Endothelial cell of hepatic sinusoid (primary cell): ENCODE results near the gene PPP1CB.
"Not testable (repeated sequence)": the region's sequence is repeated elsewhere in the genome, so short reads cannot be mapped to it uniquely, and the experiment has no call there.

ENCODE experiments used
- in situ Hi-C: cut with HindIII; loops from 2 replicates; pipeline ENCODE4 v1.10.0; 2017; ENCODE audit warnings: low sequenced_read_pairs

PPP1CB gene

DNA sequence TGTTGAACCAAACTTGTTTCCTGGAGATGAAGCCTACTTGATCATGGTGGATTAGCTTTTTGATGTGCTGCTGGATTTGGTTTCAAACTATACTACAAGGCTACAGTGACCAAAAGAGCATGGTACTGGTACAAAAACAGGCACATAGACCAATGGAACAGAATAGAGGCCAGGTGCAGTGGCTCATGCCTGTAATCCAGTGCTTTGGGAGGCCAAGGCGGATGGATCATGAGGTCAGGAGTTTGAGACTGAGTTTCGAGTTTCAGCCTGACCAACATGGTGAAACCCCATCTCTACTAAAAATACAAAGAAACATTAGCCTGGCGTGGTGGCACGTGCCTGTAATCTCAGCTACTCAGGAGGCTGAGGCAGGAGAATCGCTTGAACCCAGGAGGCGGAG lies 9.0 kb upstream of the PPP1CB start:
- in situ Hi-C loops, result not testable (repeated sequence)

DNA sequence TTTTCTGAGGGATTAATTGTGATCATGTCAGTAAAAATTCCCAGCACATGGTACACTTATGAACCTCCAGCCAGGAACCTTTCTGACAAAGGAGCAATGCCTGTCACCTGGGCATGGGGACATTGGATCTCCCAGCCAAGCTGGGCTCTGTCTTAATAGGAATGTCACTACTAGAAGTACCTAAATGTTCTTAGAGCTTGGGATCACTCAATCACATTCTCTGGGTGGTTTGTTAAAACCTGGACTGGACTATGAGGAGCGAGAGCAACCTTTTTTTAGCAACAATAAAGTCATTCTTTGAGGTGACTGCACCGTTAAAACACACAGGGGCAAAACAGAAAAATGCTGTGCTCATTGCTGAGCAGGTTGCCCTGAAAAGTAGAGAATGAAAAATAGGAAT lies 6.4 kb upstream of the PPP1CB start:
- in situ Hi-C loops, result loop anchor here (5.0 kb wide), 1 partner anchor 78 kb away; no protein-coding TSS in a partner anchor

DNA sequence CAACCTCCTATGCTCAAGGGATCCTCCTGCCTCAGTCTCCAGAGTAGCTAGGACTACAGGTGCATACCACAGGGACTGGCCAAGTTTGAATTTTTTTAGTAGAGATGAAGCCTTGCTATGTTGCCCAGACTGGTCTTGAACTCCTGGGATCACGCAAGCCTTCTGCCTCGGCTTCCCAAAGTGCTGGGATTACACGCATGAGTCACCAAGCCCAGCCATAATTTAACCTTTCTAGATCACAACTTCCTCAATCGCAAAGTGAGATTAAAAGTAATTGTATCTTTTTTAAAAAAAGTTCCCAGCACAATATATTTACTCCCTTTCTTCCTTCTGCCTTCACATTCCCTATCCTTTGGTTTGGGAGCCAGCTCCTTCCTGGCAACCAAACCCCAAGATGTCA lies 5.8 kb upstream of the PPP1CB start:
- in situ Hi-C loops, result loop anchor here (5.0 kb wide), 1 partner anchor 79 kb away; no protein-coding TSS in a partner anchor

DNA sequence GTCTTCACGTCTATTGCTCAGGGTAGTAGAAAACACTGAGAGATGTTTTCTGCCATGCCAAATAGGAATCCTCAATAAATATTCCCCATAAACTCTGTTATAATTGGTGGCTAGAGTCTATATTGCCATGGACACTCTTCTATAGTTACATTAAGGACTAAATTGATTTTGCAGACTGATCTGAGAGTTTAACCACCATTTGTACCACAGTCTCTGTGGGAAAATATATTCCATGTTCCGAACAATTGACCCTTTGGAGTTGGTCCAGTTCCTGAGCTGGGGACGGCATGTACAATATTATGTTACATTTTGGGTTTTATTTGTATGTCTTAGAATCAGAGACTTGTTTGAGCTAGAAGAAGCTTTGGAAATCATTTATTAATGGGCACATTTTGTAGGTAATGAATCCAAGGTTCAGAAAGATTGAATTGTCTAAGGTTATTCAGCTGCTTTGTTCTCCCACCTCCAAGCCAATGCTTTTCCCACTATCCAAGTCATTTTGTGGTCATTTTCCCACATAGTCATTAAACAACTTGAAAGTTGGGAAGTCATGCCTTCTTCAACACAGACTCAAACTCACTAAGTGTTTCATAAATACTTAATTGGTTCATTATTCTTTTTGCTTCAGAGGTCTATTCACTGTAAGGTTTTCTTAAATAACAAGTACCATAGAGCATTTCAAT lies 5.1 kb upstream of the PPP1CB start:
- in situ Hi-C loops, result loop anchor here (5.0 kb wide), 1 partner anchor 79 kb away; no protein-coding TSS in a partner anchor

DNA sequence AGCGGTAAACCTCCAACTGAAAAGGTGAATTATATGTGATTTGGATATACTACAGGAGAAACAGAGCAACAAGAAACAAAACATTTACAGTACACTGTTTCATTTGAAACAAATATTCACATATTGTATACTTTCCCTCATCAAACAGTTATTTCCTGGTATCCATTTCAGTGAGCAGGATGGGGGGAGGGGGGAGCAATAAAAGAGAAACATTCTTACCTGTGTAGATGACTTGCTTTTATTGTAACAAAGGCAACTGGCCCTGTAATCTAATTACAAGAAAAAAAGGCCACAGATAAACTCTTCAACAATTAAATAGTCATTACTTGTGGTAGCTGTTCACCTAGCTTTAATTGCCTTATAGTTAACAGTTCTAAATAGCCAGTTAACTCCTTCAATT lies 3.9 kb upstream of the PPP1CB start:
- in situ Hi-C loops, result loop anchor here (5.0 kb wide), 1 partner anchor 80 kb away; no protein-coding TSS in a partner anchor

DNA sequence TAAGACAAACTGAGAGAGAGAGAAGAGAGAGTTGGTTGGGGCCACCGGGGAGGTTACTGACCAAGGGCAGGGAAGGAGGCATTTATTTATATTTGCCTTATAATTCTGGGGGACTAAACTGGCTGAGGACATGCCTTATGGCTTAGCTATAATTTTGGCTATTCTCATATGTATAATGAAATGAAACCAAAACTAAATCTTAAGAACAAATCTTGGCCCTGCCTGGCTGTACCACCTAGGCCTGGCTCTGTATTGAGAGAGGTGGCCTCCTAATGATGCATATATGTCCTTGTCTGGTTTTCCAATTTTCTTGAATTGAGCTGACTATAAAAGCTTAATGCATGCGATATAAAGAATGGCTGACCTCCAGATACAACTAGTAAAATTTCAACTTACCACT lies 3.5 kb upstream of the PPP1CB start:
- in situ Hi-C loops, result loop anchor here (5.0 kb wide), 1 partner anchor 81 kb away; no protein-coding TSS in a partner anchor

DNA sequence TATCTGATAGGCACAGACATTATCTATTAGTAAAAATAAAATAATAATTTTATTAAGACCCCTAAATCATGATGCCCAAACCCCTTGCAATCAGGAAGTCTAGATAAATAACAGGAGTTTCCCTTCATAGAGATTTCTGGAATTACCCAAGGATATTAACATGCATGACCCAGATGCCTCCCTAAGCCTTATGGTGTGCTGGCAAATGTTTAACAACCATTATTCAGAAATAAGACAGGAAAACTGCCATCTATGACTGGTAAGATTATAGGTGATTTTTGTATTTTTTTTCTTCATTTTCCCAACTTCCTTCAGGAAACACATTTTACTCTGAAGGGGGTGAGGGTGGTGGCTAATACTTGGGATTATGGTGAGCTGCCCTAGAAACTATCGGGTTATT lies 2.7 kb upstream of the PPP1CB start:
- in situ Hi-C loops, result loop anchor here (5.0 kb wide), 1 partner anchor 82 kb away; no protein-coding TSS in a partner anchor

DNA sequence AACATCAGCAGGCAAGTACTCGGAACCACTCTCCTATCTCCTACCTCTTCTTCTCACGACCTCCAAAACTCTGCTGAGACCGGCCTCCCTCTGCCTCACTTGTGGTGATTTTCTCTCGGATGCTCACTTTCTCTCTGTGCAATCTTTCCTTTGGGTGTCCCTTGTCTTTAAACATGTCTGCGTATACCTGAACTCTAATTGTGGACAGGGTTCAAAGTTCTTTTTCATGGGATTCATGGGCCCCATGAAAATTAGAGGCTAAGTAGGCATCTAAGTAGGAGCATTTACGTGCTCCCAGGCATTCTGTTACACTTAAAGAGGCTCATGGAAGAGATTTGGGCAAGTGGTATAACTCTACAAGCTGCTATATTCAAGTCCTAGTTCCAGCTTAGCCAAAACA lies 2.1 kb upstream of the PPP1CB start:
- in situ Hi-C loops, result loop anchor here (5.0 kb wide), 1 partner anchor 82 kb away; no protein-coding TSS in a partner anchor

DNA sequence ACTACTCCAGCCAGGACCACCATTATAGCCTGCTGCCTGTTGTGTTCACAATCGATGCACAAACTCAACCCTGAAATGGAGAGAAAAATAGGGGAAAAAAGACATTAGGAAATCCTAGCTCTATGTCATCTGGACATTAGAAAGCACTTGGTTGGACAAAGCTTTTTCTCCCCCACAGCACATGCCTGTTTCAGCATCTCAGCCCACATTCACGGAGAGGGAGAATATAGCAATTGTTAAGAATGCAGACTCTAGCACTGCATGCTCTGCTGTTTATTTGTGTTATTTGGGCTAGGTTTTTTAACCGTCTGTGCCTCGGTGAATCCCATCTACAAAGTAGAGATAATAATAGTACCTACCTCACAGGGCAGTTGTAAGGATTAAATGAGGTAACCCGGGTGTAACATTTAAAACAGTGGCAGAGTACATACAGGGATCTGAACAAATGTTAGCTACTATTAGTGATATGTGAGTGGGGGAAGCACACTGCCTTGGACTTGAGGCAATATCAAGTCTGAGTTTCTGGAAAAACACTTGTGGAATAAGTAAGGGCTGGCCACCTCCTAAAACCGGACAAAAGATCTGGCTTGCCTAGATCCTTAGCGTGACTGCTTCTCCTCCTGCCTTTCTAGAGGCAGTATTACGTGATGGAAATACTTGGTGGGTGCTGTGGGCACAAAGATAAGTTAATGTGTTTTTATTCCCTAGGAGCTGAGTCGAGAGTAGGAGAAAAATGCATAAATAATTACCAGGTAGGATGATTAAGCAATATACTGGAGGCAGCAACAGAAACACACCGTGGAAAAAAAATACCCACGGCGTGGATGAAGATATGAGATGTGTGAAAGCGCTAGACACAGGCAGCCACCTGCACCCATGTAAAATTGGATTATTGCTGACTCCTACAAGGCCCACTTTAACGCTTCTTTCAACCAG lies 1.0 kb upstream of the PPP1CB start:
- in situ Hi-C loops, result no loop called here

DNA sequence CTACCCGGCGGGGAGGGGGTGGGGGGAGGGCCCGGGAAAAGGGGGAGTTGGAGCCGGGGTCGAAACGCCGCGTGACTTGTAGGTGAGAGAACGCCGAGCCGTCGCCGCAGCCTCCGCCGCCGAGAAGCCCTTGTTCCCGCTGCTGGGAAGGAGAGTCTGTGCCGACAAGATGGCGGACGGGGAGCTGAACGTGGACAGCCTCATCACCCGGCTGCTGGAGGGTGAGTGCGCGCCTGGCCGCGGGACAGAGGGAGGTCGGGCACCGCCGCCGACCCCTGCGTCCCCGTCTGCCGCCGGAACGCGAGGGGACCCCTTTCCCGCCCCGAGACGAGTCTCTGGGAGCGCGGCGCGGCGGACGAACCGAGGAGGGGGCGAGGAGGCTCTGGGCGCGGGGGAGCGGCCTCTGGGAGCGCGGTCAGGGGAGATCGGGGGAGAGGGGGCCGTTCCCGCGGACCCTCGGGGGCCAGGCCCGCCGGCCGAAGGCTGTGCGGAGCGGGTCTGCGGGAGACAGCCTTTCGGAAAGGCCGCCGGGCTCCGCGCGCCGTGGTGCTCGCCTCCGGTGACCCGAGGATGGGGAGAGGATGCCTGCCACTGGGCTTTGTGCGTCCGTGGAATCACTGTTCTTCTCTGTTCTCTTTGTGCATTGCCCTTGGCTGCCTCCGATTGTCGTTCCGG lies 463 bp downstream of the PPP1CB start:
- in situ Hi-C loops, result no loop called here

DNA sequence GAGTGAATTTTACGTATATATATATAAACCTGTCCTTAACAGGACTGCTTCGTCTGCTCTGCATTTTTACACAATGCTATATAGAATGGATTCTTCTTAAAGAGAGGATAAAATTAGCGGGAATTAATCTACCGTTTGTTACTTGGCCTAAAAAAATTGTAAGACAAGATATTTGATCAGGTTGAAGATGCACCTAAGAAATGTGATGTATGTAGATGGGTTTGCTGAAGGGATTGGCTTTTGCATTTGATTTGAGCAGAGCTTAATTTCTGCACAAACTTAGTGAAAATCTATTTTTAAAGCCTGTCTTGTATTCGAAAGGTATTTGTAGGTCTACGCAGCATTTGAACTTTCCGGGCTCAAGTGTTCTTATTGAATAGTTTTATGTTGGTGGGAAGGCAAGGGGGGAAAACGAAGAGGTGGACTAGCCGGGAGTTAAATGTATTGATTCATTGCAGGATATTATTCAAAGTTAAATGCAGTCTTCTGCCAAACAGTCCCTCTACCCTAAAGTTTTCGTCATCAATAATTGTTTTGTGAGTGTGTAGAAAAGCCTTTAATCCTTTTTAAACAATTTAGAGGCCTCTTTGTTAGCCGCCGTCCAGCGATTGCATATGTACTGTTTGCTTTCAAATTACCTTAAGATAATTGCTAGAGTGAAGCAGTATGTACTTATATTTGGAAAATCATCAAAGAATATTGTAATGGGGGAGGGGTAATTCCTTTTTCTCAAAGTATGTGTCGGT lies 1.2 kb downstream of the PPP1CB start:
- in situ Hi-C loops, result no loop called here

DNA sequence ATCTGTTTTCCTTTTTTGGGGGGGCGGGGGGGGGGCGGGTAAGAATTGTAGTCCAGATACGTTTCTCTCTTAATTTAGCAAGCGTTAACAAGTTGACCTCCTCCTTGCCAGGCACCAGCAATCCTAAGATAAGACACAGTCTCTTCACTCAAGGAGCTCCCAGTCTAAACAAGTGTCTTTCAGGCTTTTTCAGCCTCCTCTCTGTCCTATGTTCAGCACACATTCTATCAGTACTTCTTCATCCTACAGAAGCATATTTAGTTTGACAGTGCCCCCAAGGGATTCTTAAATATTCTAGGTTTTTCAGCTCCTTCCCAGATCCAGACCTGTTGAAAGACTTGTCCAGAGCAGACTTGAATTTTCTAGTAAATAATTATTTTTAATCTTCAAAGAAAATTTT lies 2.7 kb downstream of the PPP1CB start:
- in situ Hi-C loops, result no loop called here

DNA sequence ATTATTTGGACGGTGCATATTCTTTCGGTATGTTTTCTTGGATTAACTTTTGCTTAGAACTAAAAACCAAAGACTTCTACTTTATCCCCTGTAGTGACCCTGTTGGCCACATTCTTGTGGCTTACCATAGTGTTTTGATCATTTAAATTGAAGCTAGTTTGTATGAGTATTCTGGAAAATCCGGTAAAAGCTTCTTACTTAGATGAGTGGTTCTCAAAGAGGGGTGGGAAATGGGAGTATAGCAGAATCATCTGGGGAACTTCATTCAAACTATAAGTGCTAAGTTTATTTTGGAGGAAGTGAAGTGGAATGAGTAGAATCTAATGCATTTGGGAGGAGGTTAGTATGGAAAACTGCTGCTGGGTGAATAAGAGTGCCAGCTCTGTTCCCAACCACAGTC lies 3.8 kb downstream of the PPP1CB start:
- in situ Hi-C loops, result no loop called here

DNA sequence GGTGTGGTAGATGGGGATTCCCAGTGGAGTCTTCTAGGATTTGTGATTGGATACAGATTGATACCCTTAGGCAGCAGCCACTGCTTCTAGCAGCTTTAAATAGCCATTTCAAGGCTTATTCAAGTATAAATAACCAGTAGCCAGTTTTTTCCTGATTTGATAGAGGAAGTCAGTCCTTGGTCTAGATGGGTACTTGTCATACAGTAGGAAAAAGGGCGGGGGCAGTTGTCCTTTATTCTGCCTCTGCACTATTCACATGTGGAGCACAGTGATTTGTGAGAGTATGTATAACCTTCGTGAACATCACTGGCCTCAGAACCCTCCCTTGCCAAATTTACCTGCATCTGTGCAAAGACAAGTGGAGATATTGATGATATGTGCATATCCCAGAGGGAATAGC lies 6.8 kb downstream of the PPP1CB start:
- in situ Hi-C loops, result no loop called here

DNA sequence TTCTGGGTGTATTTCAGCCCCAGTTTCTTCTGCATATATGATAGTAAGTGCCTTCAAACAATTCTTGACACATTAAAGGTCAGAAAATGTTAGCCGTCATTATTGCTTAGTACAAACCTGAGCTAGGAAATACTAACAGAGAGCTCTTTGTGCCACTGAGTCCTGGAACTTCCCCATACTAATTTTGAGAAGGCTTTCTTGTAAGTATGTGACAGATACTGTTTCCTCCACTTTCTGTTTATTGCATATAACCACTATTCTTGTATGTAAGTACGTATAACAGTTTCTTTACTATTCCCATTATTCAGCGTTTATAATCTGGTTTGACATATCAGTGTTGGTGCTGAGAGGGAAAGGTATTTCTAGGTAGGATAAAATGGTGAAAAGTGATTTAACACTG lies 9.8 kb downstream of the PPP1CB start:
- in situ Hi-C loops, result no loop called here

DNA sequence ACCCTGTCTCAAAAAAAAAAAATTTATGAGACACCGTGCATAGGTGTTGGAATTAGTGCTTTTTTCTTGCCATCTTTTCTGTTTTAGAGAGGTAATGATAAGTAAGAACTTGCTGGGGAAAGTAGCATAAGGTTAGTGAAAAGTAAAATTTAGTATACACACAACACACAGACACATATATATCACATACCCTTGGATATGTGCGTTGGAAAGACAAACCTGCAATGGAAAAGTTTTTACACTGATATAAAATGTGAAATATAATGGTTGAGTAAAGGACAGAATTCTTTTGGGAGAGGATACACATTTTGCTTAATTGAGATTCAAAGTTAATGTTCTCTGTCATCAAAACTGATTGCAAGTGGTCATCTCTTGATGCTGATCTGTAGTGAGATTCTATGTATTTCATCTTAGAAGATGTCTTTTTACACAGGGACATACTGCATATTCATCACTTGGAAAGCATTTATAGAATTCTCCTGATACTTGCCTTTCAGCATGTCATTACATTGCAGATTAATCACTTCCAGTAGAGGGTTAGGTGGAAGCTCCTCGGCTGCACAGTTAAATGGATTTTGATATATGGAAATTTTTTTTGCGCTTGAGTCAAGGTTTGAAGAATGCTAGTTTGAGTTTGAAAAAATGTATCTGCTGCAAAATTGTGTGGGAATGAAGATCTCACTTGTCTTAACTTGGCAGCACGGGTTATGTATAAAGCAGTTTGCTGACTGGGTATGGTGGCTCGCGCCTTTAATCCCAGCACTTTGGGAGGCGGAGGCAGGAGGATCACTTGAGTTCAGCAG lies 13.5 kb downstream of the PPP1CB start:
- in situ Hi-C loops, result no loop called here

DNA sequence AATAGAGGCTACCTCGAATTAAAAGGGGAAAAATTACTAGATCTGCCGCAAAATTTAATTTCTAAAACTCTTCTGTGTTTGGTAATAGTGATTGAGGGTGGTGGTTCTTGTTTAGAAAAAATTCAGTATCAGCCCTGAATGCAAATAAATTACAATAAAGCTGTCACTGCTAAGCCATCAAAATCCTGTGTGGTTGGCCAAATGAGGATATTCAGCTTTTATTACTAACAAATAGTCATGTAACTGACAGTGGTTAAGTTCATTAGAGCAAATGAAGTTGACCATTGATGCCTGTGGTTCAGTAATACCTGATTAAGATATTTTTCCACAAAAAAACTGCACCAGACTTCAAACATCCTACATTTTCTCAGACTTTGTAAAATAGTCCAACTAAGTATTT lies 14.4 kb downstream of the PPP1CB start:
- in situ Hi-C loops, result no loop called here

DNA sequence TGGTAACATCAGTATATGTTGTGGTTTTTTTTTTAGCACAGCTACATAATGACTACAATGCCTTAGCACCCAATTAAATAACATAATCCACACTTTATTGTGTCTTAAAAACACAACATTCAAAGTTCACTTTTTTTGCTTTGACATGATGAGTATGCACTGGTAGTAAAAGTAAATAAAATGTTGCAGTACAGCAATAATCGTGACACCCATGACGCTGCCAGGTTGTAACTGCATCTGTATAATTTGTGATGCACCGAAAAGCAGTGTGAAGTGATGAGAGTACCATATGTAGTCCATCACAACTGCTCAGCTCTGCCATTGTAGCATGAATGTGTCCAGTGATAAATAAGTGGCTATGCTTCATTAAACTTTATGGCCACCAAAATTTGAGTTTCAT lies 15.7 kb downstream of the PPP1CB start:
- in situ Hi-C loops, result no loop called here

DNA sequence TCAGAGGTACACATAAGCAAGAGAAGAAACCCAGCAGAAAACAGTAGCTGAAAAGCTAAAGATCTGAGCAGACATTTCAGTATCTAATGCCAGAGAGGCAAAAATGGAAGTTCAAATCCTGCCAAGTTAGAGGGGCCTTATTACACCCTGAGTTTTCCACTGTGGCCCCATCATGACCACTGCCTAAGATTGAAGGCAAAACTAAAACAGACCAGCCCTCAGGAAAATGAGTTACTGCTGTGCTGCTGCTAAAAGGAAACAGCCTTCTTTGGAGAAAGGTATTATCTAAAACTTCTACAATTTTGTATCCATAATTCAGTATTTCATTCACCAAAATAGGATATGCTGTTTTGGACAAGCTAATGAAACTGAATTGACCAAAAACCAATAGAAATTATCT lies 16.8 kb downstream of the PPP1CB start:
- in situ Hi-C loops, result no loop called here

DNA sequence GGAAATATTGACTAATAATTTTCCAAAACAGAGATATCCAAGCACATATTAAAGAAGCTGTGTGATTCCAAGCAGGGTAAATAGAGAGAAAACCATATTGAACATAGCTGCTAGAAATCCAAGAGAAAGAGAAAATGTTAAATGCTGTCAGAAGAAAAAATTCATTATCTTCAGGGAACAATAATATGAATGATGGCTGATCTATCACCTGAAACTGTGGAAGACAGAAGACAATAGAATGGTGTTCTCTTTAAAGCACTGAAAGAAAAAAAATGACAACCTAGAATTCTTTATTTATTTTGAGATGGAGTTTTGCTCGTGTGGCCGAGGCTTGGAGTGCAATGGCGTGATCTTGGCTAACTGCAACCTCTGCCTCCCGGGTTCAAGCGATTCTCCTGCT lies 17.3 kb downstream of the PPP1CB start:
- in situ Hi-C loops, result no loop called here
